Skeletal muscle tissue (tissue), 4 donors: ENCODE measurements around the gene GADD45GIP1. TPM values are rescaled to one million over a fixed set of nuclear protein-coding genes. Genes with fewer than 3 reads are reported as not detected.
"Not testable (repeated sequence)": the region's sequence is repeated elsewhere in the genome, so short reads cannot be mapped to it uniquely, and the experiment has no call there.

ENCODE experiments used
- H3K27ac ChIP-seq: one replicate; pipeline ENCODE4 v1.7.0; 2013; ENCODE audit warnings: mild to moderate bottlenecking, low read depth, low read length, inconsistent platforms
- H3K27me3 ChIP-seq, 3 donors: one replicate each; pipeline ENCODE4 v1.7.0; 2013; ENCODE audit warnings: low read length in 3 of 3; ENCODE audit not compliant: control insufficient read depth in 3 of 3, insufficient read depth in 3 of 3
- H3K36me3 ChIP-seq, 3 donors: one replicate each; pipeline ENCODE4 v1.7.0; 2013; ENCODE audit warnings: low read length in 3 of 3; ENCODE audit not compliant: control insufficient read depth in 3 of 3, insufficient read depth in 3 of 3
- H3K4me1 ChIP-seq, 3 donors: one replicate each; pipeline ENCODE4 v1.7.0; 2013; ENCODE audit warnings: low read length in 3 of 3, mild to moderate bottlenecking in 3 of 3; ENCODE audit not compliant: control insufficient read depth in 3 of 3, insufficient read depth in 3 of 3
- H3K4me3 ChIP-seq, 3 donors: one replicate each; pipeline ENCODE4 v1.7.0; 2013; ENCODE audit warnings: low read length in 3 of 3
- H3K9ac ChIP-seq, 3 donors: one replicate each; pipeline ENCODE4 v1.7.0; 2013; ENCODE audit warnings: low read length in 3 of 3, mild to moderate bottlenecking in 3 of 3, moderate library complexity in 2 of 3, low read depth in 1 of 3
- H3K9me3 ChIP-seq, 3 donors: one replicate each; pipeline ENCODE4 v1.7.0; 2013; ENCODE audit warnings: low read length in 3 of 3; ENCODE audit not compliant: control insufficient read depth in 3 of 3
- total RNA-seq: library from RNA; depleted of rRNA; stranded (reverse); fragments of >200 nt; gene quantifications from one replicate; pipeline ENCODE4 v1.2.3, GENCODE V29; 2014
- donor health status: Osteomylitis.

The GADD45GIP1 gene
- total RNA-seq, 1 donor from 2014 or later, result 21.4 TPM

GRCh38 chr19:12935071-12935470 lies 22.0 kb downstream of the GADD45GIP1 start:
- Histone ChIP-seq H3K36me3 (peaks cover 13 to 21% (median 16%) of the 10 kb centered on the region in 3 donors), H3K27ac (no peak overlapping the region), H3K4me1 (peaks cover 35 to 43% (median 37%) of the 10 kb centered on the region in 3 donors), H3K9me3 (no peaks in the 10 kb centered on the region), H3K27me3 (no peaks in the 10 kb centered on the region), H3K4me3 (no peak overlapping the region), H3K9ac (no peak overlapping the region)

- Histone ChIP-seq H3K27ac (peak within 1 kb of the TSS; percentile 83), H3K27me3 (no peaks in the 10 kb centered on the region), H3K4me3 (peak within 1 kb of the TSS; percentile 97 to 100 (median 99)), H3K36me3 (peaks cover 17 to 26% (median 21%) of the 10 kb centered on the region in 3 donors), H3K9ac (peak within 1 kb of the TSS; percentile 90 to 99 (median 93)), H3K9me3 (no peaks in the 10 kb centered on the region), H3K4me1 (peaks cover 23 to 27% (median 26%) of the 10 kb centered on the region in 3 donors)
These were observed 23.5 kb downstream of the GADD45GIP1 start, which contains the start of gene FARSA for GRCh38 chr19:12933287-12934072. FARSA (minus strand) TSS chr19:12933711; CDS start chr19:12933696, 15 bp downstream.

DNA sequence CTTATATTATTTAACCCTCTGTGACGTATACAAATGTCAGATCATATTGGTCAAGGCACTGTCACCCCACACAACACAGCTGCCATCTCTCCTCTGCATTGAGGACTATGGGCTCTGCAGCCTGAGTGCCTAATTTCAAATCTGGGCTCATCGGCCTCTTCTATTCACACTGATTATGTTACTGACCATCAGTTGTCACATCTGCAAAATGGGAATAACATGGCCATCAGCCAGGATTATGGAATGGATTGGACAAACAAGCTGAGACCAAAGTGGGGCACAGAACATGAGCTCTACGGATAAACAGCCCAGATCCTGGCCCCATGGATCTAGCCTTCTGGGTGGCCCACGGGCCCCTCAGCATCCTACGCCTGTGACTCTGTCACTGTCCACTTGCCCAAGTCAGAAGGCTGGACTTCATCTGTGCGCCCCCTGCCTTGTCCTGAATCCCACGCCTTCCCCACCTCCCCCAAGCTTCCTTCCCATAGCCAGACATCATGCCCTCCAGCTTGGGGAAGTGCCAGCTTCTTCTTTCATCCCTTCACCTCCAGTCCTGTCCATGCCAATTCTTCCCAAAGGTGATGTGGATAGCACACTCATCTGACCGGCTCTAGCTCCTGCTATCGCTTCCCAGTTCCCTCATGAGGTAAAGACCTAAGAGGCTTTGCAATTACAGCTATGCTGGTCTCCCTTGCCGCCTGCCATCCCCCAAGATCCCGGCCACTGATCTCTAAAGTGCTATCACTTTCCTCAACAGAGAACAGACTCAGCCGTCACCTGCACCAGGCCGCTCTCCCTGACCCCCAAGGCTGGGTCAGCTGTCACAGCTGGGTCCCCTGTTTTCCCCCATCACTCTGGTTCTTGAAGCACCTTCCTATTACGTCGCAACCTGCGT lies 24.4 kb downstream of the GADD45GIP1 start:
- H3K9me3 ChIP-seq, result no peaks in the 10 kb centered on the region
- peak overlapping the region; percentile 83 for H3K27ac ChIP-seq
- H3K27me3 ChIP-seq, result no peaks in the 10 kb centered on the region
- H3K36me3 ChIP-seq, result peaks cover 23 to 32% (median 27%) of the 10 kb centered on the region in 3 donors
- H3K4me3 ChIP-seq, result peak overlapping the region; percentile 97 to 100 (median 99)
- peak overlapping the region; percentile 90 to 99 (median 93) for H3K9ac ChIP-seq
- H3K4me1 ChIP-seq, result peaks cover 18 to 22% (median 22%) of the 10 kb centered on the region in 3 donors

GRCh38 chr19:12930002-12930645 lies 26.9 kb downstream of the GADD45GIP1 start:
- H3K27me3 ChIP-seq, result no peaks in the 10 kb centered on the region
- H3K9me3 ChIP-seq, result no peaks in the 10 kb centered on the region
- no peak overlapping the region for H3K4me3 ChIP-seq
- peaks cover 14 to 18% (median 18%) of the 10 kb centered on the region in 3 donors for H3K4me1 ChIP-seq
- no peak overlapping the region for H3K9ac ChIP-seq
- H3K27ac ChIP-seq, result no peak overlapping the region
- peaks cover 35 to 45% (median 43%) of the 10 kb centered on the region in 3 donors for H3K36me3 ChIP-seq

GRCh38 chr19:12924621-12925310 lies 32.3 kb downstream of the GADD45GIP1 start:
- H3K4me1 ChIP-seq, result no peaks in the 10 kb centered on the region
- H3K27ac ChIP-seq, result no peak overlapping the region
- peaks cover 53 to 64% (median 57%) of the 10 kb centered on the region in 3 donors for H3K36me3 ChIP-seq
- no peak overlapping the region for H3K4me3 ChIP-seq
- no peak overlapping the region for H3K9ac ChIP-seq
- no peaks in the 10 kb centered on the region for H3K27me3 ChIP-seq
- H3K9me3 ChIP-seq, result no peaks in the 10 kb centered on the region

- Histone ChIP-seq H3K4me3 (no peak overlapping the region), H3K9me3 (no peaks in the 10 kb centered on the region), H3K4me1 (peaks cover 3 to 4% (median 3%) of the 10 kb centered on the region in 3 donors), H3K27ac (no peak overlapping the region), H3K27me3 (no peaks in the 10 kb centered on the region), H3K36me3 (peaks cover 40 to 47% (median 41%) of the 10 kb centered on the region in 3 donors), H3K9ac (no peak overlapping the region)
These were observed 34.1 kb downstream of the GADD45GIP1 start for GRCh38 chr19:12922959-12923358.

DNA sequence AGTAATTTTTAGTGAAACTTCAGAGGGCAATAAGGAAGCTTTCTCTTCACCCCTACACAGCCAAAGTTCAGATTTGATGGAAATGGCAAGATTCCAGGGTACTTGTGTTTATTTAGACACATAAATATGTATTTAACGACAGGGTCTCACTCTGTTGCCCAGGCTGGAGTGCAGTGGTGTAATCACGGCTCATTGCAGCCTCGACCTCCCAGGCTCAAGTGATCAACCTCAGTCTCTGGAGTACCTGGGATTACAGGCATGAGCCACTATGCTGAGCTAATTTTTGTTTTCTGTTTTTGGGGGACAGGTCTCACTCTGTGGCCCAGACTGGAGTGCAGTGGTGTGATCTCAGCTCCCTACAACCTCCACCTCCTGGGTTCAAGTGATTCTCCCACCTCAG lies 36.0 kb downstream of the GADD45GIP1 start:
- Histone ChIP-seq H3K9me3 (no peaks in the 10 kb centered on the region), H3K27me3 (no peaks in the 10 kb centered on the region), H3K4me3 (no peak overlapping the region), H3K4me1 (peaks cover 3 to 4% (median 3%) of the 10 kb centered on the region in 3 donors), H3K36me3 (peaks cover 30 to 36% (median 30%) of the 10 kb centered on the region in 3 donors), H3K9ac (no peak overlapping the region), H3K27ac (no peak overlapping the region)

DNA sequence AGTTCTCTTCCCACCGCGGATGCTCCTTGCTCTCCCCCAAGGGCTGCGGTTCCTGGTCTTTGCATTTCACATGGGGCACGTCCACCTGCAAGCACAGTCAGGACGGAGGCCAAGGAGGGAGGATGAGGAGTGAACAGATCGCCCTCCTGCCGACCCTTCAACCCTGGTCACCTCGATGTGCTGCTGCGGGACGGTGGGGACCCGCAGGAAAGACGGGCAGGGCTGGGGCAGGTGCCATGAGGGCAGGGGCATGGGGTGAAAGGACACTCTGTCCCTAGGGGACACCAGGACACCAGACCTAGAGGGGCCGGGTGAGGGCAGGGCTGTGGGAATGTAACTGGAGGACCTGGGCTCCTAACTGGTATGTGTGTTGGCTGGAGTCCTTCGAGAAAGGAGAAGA lies 38.8 kb downstream of the GADD45GIP1 start:
- Histone ChIP-seq H3K9me3 (no peaks in the 10 kb centered on the region), H3K4me1 (peaks cover 7 to 9% (median 8%) of the 10 kb centered on the region in 3 donors), H3K4me3 (no peak overlapping the region), H3K36me3 (peaks cover 10 to 11% (median 10%) of the 10 kb centered on the region in 3 donors), H3K9ac (no peak overlapping the region), H3K27me3 (no peaks in the 10 kb centered on the region), H3K27ac (no peak overlapping the region)

DNA sequence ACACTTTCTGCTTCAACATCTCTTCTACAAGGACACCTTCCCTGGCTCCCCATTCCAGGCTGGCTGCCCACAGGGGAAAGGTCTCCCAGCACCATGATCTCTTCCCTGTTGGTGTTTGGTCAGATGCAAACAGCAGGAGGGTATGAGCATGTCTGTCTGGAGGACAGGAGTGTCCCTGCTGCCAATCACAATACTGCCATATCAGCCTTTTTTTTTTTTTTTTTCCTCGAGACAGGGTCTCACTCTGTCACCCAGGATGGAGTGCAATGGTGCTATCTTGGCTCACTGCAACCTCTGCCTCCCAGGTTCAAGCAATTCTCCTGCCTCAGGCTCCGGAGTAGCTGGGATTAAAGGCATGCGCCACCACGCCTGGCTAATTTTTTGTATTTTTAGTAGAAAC lies 41.2 kb downstream of the GADD45GIP1 start:
- not testable (repeated sequence) for H3K27me3 ChIP-seq, H3K36me3 ChIP-seq, H3K9me3 ChIP-seq, H3K9ac ChIP-seq, H3K4me3 ChIP-seq, H3K27ac ChIP-seq
- H3K4me1 ChIP-seq, result peaks cover 16 to 20% (median 20%) of the 10 kb centered on the region in 3 donors
